HG02571 (cell line): ENCODE data around the gene PDE2A.

Source experiments
- ATAC-seq: cut with Tn5 transposase; IDR thresholded peaks from one replicate; pipeline ENCODE4 v1.9.1; 2021; ENCODE audit warnings: mild to moderate bottlenecking, moderate library complexity; ENCODE audit not compliant: unreplicated experiment

Gene PDE2A

GRCh38 chr11:72704783-72705265, 30.6 kb upstream of the PDE2A start:
- no peak for ATAC-seq

- ATAC-seq: no peak
Measured at GRCh38 chr11:72704028-72704782, 30.0 kb upstream of the PDE2A start.

DNA sequence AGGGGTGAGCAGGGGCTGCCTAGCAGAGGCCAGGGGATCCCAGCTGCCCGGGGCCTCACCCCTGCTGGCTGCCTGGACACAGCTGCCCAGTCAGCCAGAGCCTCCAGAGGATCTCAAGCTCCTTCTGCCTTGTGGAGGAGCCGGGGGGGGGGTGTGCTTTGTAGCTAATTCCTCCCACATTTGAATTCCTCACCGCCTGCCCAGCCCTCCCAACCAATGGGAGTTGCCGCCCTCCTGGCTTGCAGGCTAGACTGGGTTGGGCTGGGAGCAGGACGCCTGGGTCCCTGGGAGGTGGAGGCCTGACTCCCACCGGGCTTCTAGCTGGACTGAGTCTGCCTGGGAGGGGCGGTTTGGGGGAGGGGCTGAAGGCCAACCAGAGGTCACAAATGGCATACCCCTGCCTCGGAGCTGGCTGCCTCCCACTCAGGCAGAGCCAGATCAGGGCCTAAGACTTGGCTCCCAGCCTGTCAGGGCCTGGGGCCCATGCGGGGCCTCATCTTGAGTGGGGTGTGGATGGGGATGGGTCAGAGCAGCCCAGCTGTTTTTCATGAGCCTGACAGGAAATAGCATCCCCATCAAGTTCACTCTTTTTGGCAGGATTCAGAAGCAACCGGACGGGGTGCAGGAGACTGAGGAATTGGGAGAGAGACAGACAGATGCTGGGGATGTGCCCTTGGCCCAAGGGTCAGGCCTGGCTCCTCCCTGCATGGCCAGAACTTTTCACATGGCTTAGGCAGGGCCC, 29.2 kb upstream of the PDE2A start:
- no peak for ATAC-seq

DNA sequence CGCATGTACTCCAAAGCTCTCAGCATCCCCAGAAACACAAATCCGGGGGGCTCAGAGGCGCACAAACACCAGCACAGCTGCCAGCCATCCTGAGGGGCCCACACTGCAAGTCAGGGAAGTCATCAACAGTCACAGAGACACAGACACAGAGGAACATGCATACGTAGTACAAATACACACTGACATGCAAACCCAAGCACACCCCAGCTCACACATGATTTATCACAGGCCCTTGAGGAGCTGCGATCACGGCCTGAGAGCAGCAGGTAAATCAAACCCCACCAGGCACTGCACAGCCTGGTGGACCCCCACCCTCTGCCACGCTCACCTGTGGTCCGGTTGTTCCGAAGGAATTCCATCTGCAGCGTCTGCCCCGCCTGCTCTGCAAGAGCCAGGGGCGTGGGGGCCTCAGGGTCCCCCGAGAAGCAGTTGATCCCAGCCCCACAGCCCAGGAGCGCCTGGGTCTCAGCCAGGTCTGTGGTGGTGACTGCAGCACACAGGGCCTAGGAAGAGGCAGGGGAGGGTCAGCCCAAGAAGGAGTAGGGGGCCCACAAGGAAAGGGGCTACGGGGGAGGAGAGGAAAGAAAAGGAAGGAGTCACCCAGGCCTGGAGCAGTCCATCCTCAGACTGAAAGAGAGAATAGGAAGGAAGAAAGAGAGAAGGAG, 28.5 kb upstream of the PDE2A start:
- no peak for ATAC-seq

DNA sequence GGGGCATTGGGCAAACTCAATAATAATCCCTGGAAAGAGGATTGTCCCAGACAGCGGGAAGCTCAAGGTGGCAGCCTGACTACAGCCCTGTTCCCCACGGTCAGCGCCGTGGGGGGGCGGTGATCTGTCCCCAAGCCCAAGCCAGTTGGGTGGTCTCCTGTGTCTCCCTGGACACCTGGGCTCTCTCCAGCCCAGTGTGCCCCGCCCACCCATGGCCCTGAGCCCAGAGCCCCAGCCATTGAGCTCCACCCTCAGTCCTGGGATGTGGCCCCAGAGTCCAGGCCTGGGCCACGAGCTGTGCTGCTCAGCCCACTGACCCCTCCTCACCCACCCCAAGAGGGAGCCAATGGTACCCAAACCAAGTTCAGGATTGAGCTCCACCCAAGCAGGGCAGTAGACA, 27.9 kb upstream of the PDE2A start:
- ATAC-seq: no peak

GRCh38 chr11:72701466-72701865, 27.2 kb upstream of the PDE2A start:
- no peak for ATAC-seq

DNA sequence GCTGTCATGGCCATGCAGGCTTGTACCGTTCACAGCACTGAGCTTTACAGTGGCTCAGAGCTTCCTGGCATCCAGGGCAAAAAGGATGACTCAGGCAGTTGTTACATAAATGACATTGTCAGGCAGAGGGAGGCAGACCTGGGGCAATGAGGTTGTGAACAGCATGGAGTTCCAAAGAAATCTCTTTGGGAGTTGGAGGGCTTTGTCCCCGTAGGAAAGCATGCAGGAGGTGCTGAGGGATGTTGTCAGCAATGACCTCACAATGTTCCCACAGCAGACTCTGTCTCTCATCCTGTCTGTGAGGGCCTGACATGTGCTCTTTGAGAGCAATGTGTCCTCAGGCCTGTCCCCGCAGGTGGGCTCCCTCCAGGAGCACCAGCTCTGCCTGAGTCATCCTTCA, 25.9 kb upstream of the PDE2A start:
- ATAC-seq: no peak

DNA sequence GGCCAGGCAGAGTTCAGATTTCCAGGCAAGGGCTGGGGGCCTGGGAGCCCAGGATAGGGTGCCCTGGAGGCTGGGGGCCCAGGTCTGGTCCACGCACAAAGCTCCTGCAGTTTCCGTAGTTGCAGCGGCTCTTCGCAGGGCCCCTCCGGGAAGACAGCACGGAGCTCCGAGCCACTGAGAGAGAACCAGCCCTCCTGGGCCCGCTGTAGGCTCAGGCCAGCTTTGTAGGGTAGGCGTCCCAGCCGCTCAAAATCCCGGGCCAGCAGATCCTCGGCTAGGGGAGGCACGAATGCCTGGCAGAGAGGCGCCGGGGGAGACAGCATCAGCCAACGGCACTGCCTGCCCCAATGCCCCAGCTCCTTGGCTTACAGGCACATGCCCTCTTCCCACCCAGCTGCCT, 23.6 kb upstream of the PDE2A start:
- ATAC-seq: no peak

GRCh38 chr11:72696866-72697700, 22.9 kb upstream of the PDE2A start:
- no peak for ATAC-seq

GRCh38 chr11:72695354-72695753, 21.1 kb upstream of the PDE2A start:
- ATAC-seq: no peak

DNA sequence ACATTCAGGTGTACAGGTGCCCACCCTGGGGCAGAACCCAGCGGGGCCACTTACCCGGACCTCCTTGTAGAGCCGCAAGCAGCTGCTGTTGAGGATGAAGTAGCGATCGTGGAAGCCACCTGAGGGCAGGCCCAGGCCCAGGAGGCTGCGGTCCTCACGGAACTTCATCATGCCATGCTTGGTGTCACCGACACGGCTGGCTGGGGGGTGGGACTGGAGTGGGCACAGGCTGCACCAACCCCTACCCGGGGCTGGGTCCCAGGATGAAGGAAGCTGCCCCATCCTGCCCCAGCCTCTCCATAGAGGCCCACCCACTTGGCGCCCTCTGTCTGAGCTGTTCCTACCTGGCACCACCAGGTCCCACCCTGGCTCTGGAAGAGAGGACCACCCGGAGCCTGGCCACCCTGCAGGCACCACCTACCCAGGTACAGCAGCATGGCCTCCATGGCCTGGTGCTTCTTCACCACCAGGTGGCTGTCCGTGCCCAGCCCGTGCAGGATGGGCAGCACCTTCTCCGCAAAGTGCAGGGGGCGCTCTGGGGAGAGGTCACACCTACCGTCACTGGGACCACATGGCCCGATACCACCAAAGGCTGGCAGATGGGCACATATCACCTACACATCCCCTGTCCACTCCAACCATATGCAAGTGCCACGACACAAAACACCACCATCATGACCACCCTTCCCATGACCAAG, 19.2 kb upstream of the PDE2A start:
- ATAC-seq: no peak

GRCh38 chr11:72692498-72693237, 18.4 kb upstream of the PDE2A start:
- ATAC-seq: no peak

DNA sequence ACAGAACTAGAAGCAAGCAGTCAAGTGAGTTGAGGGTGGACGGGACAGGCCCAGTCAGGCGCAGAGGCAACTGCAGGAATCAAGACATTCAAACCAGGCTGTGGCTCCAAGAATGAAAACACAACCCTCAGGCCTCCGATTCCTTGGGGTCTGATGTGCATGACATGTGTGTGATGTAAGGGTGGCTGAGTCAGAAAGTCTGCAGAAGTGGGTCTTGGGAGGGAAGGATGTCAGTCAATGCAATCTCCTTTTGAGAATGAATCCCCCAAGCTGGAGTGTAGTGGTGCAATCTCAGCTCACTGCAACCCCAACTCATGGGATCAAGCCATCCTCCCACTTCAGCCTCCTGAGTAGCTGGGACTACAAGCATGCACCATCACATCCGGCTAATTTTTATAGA, 15.9 kb upstream of the PDE2A start:
- no peak for ATAC-seq

DNA sequence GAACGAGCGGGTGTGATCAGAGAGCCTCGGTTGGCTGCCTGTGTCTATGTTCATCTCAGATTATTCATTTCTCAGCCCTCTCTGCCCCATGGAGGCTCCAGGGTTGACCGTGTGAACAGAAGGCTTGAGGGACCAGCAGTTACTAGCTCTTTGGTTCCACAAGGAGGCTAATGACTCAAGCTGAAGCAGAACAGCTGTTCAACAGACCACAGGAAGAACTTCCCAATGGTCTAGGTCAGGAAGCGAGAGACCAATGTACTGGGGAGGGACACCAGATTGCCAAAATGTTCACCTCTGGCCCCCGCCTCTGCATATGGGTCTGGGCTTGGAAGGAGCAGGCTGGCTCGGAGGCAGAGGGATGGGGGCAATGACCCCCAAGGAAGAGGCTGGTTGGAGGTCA, 14.7 kb upstream of the PDE2A start:
- ATAC-seq: no peak

DNA sequence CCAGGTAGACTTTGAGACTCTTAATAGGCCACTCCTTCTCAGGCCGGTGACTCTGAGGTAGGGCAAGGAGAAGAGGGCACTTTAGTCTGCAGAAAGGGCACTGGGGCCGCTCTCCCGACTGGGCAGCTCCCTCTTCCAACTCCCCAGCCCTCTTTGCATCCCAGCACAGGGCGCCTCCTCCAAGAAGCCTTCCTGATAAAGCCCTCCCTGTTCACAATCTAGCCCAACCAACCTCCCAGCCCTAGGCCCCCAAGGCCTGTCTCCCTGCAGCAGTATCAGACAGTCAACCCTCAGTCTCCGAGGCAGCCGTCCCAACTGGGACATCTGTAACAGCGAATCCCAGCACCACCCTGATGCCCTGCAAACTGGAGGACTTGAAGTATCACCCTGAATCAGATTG, 14.3 kb upstream of the PDE2A start:
- ATAC-seq: no peak

DNA sequence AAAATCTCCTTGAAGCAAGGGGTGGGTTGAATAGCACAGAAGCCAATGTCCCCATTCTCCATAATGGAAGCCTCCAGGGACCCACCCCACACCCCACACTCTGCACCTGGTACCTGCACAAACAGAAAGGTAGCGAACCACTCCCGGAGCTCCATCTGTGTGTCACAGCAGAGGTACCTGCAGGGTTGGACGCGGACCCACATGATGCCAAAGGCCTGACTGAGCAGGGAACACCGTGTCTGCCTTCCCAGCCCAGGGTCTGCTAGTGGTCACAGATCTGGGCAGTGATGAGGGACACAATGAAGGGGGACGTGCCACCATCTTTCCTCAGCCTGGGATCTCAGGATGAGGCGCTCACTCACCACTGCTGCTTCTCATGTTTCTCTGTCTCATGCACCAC, 13.1 kb upstream of the PDE2A start:
- no peak for ATAC-seq

GRCh38 chr11:72686639-72687220, 12.5 kb upstream of the PDE2A start:
- ATAC-seq: no peak

DNA sequence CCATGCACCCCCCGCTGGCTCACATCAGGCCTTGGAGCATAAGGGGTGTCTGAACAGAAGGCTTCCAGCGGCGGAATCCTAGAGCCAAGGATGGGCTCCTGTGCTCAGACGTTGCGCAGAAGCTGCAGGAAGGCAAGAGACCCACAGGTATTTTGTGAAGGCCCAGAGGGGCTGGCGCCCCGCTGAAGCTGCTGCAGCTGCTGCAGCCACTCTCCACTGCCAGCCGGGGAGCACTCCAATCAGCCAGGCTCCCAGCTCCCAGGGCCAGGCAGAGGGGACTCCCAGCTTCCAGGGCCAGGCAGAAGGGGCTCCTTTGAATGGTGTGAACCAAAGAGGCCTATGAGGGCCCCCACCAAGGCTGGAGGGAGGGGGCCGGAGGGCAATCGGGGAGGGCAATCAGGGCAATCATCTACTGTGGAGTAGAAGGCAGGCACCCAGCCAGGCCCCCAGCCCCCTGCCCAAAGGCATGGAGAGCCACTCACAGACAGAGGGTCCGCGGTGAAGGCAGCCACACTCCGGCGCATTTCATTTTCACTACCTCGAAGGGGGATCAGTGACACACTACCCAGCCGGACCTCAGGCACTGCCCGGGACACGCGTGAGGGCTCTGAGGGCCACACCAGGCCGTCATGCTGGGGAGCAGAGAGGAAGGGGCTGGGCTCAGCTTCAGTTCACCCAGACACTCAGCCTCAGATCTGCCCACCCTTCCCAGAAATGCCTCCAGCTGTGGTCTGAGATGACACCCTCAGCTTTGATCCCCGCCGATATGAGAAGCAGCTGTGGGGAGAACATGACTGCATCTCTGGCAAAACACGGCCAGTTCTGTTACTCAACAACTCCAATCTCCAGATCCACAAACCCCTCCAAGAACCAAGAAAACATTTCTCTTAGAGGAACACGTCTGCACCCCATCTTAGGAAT, 11.6 kb upstream of the PDE2A start:
- ATAC-seq: no peak
